Measurements from ENCODE around the gene PRRT1B. TPM values are rescaled to one million over a fixed set of nuclear protein-coding genes. Genes with fewer than 3 reads are reported as not detected.
A peak's percentile ranks its signal among the peaks of the same experiment; 100 is the strongest.
"Not testable (repeated sequence)": the region's sequence is repeated elsewhere in the genome, so short reads cannot be mapped to it uniquely, and the experiment has no call there.

The PRRT1B gene
- not detected for polyA plus RNA-seq (ENCODE audit: insufficient read length)

GRCh38 chr9:131545003-131545785 lies at the start of gene PRRT1B:
TSS of gene PRRT1B (plus strand) at chr9:131545523. CDS start at chr9:131545616, 93 bp downstream.
- no peak for DNase-seq

- no peak for DNase-seq
Observed at GRCh38 chr9:131495785-131496184, 49.5 kb upstream of the PRRT1B start.

- DNase-seq, result no peak
Observed at GRCh38 chr9:131496844-131497405, 48.4 kb upstream of the PRRT1B start.

- no peak for DNase-seq
Observed at GRCh38 chr9:131499254-131499767, 46.0 kb upstream of the PRRT1B start.

- no peak for DNase-seq
Observed at GRCh38 chr9:131500377-131500776, 44.9 kb upstream of the PRRT1B start.

- no peak for DNase-seq
Observed at GRCh38 chr9:131500939-131501541, 44.3 kb upstream of the PRRT1B start.

- DNase-seq, result peak; percentile 89
Observed at GRCh38 chr9:131502781-131503625, 42.3 kb upstream of the PRRT1B start, which contains the start of gene POMT1. TSS of gene POMT1 (plus strand) at chr9:131502918. CDS start at chr9:131504219, 1,301 bp downstream.

GRCh38 chr9:131503626-131504465 lies 41.5 kb upstream of the PRRT1B start:
- no peak for DNase-seq

GRCh38 chr9:131505012-131505411 lies 40.3 kb upstream of the PRRT1B start:
- DNase-seq, result no peak

- DNase-seq, result no peak
Observed at GRCh38 chr9:131511416-131511815, 33.9 kb upstream of the PRRT1B start.

GRCh38 chr9:131511880-131512279 lies 33.4 kb upstream of the PRRT1B start:
- no peak for DNase-seq

GRCh38 chr9:131513177-131513576 lies 32.1 kb upstream of the PRRT1B start:
- DNase-seq, result no peak

- DNase-seq, result not testable (repeated sequence)
Observed at GRCh38 chr9:131515559-131516031, 29.7 kb upstream of the PRRT1B start.

- DNase-seq, result no peak
Observed at GRCh38 chr9:131516100-131516499, 29.2 kb upstream of the PRRT1B start.

GRCh38 chr9:131516930-131517329 lies 28.4 kb upstream of the PRRT1B start:
- DNase-seq, result no peak

GRCh38 chr9:131517761-131518190 lies 27.5 kb upstream of the PRRT1B start:
- DNase-seq, result no peak

- DNase-seq, result no peak
Observed at GRCh38 chr9:131518553-131518952, 26.8 kb upstream of the PRRT1B start.

- no peak for DNase-seq
Observed at GRCh38 chr9:131520503-131520902, 24.8 kb upstream of the PRRT1B start.

- no peak for DNase-seq
Observed at GRCh38 chr9:131521203-131521602, 24.1 kb upstream of the PRRT1B start.

GRCh38 chr9:131521822-131522221 lies 23.5 kb upstream of the PRRT1B start:
- DNase-seq, result no peak
